Hematopoietic multipotent progenitor cell treated with erythropoietin and hydrocortisone succinate and interleukin-3 and kit ligand, for 8 days (in vitro differentiated cells): Measurements from ENCODE around the gene WNT5A.
"Not testable (repeated sequence)": the region's sequence is repeated elsewhere in the genome, so short reads cannot be mapped to it uniquely, and the experiment has no call there.

Experiments
- DNase-seq: peaks from one replicate; pipeline ENCODE4 v3.0.0-alpha.2; 2015

Gene WNT5A

DNA sequence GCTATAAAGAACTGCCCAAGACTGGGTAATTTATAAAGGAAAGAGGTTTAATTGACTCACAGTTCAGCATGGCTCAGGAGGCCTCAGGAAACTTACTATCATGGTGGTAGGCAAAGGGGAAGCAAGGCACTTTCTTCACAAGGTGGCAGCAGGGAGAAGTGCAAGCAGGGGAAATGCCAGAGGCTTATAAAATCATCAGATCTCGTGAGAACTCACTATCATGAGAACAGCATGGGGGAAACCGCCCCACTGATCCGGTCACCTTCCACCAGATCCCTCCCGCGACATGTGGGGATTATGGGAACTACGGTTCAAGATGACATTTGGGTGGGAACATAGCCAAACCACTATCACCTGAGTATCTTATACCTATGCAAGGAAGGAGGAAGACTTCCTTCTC is 18.0 kb upstream of the WNT5A start:
- not testable (repeated sequence) for DNase-seq

DNA sequence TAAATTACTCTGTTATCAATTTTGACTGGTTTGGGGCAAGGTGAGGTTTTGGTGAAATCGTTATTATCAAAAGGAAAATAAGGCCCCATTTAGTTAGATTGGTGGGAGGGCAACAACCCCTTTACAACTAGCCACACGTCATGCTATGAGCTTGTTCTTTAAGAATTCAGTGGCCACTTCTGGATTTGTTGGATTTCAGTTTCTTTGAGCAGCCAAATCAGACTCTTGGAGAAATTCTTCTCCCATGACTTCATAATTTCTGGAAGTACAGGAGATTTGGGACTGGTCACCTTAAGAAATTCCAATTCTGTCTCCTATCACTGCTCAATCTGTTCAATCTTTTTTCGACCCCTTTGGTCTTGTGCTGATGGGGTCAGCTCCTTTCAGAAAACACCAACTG is 14.8 kb upstream of the WNT5A start:
- DNase-seq = no peak

DNA sequence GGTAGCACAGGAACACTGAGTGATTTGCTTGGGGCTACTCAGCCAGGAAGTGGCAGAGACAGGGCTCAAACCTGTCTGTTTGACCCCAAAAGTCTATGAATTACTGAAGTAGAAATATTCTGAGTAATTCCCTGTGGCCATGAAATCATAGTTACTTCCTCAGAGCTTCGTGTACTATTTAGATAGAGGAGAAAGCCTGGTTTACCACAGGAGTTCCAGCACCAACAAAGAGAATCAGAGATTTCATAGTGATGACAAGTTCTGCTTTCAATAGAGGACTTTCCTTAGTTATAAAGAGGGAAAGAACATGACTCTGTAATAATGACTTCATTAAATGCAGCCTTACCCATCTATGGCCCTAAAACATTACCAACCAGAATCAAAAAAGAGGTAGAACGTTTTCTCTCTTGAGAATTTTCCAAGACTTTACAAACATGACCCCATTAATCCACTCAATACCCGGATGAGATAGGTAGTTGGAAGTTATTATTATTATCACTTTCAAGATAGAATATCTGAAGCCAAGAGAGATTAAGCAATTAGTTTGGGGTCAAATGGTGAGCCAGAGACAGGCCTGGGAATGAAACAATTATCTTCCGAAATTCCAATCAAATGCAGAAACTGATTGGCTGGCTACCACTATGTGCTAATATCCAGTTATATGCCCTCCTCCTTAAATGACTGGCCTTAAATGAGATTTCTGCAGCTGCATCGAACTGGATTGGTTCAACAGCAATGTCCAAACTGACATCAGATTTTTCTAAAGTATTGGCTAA is 13.6 kb upstream of the WNT5A start:
- DNase-seq = no peak

DNA sequence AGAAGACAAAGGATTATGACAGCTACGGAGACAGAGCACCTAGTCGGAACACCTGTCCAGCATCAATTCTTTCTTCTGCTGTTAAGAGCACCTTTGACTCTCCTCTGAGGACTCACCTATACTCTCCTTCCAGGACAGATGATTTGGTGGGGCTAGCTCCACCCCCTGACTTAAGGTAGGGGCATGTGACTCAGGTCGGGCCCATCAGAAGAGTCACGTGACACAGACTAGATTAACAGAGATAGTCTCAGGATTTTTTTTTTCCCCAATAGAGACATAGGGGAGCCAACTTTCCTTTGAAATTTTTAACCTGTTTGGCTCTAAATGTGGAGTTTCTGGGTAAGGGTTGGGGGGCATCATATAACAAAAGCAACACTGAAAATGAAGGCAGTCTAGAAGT is 11.4 kb upstream of the WNT5A start:
- no peak for DNase-seq

DNA sequence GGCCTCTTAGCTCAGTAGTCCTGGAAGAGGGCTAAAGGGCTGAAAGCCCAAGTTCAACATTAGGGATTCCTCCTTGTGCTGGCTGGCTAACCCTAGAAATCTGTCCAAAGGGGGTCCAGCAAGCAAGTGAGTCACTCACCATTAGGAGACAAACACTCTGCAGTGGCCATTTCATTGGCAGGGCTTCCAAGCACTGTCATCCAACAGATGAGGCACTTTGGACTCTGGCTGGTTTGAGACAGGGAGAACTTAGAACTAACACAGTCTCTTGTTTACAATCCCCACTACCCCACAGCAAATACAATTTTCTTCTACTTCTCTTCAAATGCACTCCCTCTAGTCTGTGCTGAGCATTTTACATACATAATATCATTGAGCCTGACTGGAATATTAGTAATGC is 10.1 kb upstream of the WNT5A start:
- DNase-seq = no peak

DNA sequence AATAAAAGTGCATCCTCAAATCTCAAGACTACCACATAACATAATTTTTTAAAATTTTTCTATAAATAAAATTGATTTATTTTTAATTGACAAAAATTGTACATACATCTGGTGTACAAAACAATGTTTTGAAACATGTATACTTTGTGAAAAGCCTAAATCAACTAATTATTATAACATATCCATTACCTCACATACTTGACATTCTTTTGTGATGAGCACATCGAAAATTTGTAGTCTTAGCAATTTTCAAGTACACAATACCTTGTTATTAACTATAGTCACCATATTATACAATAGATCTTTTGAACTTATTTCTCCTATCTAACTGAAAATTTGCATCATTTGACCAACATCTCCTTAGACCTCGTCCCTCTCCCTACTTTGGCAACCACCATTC is 7.9 kb upstream of the WNT5A start:
- DNase-seq = no peak

DNA sequence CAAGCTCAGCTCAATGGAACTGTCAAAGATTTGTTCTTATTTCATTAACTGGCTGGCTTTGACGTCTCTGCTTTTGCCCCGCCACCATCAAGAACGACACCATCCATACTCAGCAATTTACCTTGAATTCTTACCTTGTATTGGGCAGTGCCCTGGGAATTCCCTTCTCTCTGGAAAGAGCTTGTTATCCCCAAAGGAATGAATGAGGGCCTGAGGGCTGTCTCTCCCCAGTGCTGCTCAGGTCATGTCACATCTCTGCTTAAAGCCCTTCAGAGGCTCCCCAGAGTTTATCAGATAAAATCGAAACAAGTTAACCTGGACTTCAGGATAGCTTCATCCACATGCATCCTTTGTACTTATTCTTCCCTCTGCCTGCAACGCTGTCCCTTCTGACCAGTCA is 5.9 kb upstream of the WNT5A start:
- DNase-seq = no peak

DNA sequence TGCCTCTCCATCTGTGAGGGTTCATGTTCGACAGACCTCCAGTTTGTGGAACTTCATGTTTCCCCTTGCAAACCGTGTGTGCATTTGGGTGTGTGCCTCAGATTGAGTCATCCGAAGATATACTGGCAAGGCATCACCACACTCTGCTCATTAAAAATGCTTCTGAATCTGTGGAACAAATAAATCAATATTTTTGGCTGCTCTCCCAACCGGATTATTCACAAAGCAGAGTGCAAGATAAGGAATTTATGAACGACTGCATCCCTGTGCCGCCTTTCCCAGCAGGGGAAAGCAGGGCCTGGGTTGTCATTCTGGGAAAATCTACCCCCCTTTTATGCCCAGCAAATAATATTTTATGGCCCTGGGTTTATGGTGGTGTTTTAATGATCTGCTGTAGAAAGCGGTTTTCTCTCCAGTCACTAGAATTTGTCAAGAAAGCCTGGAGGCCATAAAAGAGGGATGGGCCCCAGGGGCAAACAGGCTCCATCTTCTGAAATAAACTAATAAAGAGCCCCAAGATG is 4.2 kb upstream of the WNT5A start:
- no peak for DNase-seq

DNA sequence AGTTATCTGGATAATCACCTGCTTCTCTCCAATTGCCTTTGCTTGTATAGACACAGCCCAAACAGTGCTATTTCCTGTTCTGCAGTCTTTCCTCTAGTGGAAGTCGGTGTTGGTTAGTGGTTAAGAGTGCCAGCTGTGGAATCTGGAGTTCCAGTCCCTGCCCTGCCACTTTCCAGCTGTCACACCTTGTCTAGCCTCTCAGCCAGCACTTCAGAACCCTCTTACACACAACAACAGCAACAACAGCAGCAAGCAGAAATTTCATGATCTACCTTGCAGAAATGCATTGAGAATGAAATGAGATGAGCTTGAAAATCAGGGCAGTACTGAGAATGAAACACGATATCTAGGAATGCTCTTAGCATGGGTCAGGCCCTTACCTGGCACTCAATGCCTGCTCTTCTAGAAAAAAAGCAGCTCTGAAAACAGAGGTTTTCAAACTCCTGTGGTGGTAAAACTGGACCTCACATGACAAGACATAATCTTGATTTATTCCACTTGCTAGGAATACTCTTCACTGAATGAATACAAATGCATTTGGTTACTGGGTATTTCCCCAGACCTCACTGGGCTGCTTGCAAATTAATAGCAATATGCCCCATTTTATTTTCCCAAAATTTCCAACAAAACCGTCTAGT is 3.3 kb upstream of the WNT5A start:
- no peak for DNase-seq

DNA sequence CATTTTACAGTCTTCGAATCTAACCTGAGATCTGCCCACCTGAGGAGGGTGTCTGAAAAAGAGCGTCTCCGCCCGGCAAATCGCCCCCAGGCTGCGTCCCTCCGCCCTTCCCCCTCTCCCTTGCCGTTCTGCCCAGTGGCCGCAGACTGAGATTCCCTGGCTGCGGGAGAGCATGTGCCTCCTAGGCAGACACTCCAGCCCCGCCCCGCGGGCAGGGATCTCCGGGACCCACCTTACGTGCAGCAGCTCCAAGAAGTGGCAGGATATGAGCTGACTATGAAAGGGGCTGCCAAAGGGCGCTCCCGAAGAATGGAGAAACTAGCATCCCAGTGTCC is 2.7 kb upstream of the WNT5A start:
- DNase-seq = no peak

DNA sequence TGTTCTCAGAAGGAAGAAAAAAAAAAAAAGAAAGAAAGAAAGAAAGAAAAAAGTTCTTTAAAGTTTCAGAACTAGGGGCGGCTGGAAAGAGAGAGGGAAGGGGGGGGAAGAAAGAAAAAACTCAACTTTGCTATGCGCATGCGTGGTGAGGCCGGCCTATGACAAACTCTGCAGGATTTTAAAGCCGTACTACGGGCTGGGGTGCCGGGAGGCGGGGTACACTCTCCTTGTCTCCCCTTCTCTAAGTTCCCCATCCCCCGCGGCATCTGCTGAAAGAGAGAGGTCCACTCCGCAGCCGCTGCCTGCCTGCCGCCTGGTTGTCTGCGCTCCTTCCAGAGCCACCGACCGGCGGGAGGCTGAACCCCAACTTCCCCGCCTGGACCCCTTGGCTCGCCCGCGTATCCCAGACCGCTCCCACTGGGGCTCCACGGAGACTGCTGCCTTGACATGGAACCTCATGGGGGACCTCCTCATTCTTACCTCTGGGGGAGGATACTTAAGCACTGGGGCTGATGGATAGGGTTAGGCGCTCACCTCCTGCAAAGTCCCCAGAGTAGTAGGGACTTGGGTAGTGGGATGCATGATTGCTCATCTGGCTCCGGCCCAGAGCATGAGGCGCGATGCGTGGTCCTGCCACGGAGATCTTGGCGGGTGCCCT is 1.4 kb upstream of the WNT5A start:
- DNase-seq = peak; percentile 2

DNA sequence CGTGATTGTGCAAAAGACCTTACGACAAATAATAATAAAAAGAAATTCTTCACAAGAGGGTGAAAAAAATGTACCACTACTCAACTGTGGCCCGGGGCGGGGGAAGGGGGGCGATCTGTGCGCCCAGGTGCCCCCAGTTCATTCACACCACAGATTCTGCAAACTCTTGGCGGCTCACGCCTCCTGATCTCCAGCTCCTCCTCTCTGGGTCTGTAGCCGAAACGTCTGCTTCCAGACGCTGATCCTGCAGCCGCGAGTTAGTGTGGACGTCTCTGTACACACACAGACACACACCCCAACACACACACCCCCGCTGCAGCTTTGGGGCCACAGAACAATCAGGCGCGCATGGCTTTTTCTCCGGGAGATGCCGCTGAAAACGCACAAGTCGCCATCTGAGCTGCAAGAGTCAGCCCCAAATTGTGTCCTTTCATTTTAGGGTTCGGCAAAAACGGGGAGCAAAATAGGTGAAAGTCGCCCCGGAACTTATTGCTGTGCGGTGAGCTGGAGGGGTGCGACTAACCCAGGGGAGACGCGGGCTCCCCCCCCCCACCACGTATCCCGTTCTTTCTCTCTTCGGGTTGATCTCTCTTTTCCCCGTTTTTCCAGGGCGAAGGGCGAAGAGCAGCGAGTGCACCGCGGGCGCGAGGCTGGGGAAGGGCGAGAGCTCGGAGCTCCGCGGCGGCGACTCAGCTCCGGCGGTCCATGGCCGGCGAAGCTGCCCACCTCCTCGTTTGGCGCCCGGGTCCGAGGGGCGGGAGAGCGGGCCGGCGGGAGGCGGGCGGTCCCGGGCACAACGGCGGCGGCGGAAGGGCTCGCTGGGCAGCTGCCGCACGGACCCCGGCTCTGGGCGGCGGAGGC is 505 bp upstream of the WNT5A start:
- no peak for DNase-seq

DNA sequence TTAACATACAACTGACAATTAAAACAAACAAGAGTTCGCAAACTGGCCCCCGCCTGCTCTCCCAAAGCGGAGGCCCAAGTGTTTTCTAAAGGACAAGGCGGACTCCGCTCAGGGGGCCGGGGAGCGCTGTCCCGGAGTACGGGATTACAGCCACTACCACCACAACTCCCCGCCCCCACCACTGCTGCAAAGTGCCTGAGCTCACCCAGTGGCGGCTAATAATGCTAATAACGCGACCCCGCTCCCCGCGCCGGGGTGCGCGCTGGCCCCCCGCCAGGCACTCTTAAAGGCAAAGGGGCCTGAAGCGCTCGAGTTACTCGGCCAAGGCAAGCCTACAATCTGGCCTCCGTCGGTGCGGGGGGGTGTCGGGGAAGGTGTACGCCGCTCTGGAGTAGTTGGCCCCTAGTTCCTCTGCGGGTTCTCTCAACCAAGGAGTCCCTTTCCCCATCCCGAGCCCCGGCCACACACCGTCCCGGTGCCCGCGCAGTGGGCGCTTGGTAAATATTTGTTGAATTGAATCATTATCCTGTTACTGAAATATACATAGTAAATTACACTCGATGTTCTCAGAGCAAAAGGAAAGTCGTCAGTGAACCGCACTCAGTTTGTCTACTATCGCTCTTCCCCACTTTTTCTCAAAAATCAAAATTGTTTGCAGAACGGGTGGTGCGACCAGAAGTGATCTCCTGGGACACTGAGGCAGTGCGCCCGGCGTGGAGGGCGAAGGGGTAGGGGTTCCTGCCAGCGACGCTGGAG is 827 bp downstream of the WNT5A start:
- no peak for DNase-seq

DNA sequence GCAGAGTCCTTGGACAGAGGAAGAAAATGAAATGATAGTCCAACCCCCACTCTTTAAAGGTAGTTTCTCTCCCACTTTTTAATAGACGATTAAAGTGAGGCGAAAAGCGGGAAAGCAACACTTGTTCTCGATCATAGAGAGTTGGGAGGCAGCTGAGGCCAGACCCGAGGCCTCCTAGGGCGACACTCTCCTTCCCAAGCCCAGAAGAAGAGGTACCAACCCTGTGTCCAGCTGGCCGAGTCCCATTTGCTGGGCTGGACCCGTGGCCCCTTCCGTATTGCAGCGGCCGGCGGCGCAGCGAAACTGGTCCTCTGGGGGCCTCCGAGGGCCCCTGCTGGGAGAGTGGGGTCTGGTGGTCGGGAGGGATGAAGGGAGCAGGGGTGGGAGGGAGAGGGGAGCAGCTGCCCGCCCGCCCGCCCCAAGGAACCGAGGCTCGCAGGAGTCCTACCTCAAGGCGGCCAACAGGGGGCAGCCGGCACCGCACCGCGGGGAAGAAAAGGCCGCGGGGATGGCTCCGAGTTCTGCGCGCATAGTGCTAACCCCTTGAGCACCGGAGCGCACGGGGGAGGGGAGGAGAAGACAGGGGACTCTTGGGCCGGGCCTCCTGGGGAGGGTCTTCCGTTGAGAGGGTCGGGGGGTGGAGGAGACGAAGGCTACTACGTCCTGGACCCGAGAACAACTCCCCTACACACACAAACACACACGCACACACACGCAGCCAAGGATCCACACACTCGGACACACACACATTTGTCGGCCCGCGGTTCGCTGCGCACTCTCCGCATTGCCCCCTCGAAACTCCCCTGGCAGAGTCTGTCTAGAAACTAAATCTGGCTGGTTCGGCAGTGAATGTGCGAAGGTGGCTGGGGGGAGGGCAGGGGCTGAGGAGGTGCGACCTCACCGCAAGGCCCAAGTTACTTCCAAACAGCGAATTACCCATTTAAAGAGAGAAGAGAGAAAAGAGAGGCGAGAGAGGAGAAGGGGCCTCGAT is 2.0 kb downstream of the WNT5A start:
- peak; percentile 44 for DNase-seq

DNA sequence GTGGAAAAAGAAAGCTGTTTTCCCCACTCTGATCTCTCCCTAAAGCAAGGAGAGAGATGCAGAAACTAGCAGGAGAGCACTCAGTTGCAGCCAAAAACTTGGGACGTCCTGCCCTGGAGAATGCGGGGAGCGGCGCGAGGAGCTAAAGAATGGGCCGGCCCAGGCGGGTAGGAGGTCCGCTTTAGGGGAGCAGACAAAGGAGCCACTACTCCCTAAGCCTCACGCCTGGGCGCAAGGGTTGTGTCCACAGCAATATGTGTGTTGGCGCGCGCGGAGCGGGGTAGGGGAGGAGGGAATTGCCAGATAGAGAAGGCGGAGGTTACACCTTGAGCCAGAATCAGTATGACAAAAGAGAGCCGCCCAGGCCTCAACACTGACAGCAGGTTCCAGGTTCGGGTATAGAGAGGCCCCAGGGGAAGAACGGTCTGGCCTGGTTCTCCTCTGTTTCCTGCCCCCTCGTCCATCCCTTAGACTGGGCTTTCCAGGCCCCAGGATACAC is 2.9 kb downstream of the WNT5A start:
- no peak for DNase-seq

DNA sequence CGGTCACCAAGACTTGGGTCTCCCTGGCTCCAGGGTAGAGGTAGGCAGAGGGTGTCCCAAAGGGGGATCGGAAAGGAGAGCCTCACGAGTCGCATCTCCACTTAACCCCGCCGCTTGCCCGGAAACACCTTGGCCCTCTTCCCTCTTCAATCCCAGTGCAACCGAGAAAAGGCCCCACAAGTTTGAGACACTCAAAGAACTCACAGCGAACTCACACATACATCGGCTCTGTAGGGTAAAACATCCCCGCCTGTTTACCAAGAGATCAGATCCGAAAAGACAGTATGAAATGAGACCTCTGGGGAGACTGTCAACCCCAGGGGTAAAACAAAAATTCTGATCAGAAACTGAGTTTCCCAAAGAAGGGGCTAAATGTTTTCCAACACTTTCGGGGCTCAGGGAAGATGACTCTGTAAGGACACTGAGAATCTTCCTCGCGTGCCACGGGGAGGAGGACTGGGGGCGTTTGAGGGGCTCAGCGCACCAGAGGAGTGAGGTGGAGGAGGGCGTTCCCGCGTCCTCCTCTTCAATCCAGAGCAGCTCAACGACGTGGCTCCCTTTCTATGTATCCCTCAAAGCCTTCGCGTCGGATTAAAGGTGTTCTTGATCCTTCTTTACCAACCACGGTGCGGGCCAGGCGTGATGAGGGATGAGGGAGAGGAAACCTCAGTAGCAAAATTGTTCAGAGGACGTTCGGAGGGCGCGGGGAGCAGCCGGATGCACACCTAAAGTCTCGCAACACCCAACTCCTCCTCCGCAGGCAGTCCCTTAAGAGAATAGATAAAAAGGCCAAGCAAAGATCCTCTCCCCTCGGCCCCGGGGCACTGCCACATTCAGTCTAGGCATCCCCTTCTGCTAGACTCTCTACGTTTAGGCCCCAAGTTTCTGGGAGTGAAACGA is 3.7 kb downstream of the WNT5A start:
- DNase-seq = no peak

DNA sequence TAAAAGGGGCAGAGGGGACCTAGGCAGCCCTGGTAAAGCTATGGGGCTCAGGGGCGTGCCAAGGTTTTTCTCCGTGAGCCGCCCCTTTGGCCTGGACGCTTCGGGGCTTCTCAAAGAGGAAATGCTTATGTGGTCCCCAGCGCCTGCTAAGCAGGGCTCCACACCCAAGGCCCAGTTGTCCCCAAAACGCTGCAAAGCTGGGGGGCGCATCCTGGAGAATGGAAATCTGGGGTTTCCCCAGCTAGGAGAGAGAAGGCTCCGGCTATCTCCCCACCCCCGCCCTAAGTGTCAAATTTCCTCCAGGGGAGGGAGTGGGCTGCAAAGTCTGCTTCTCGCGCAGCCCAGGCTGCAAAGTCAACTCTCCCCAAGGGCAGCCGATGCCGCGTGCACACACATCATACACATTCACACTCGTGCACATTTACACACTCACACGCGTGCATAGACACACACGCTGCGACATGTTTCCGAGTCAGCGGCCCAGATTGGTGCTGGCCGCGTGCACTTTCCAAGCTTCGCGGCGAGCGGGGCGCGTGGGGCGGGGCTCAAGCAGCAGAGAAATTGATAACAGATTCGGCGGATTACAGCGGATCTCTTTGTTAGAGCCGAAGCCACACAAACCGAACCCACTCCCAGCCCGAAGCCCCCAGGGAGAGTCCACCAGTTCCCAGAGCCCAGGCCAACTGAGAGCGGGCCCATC is 4.5 kb downstream of the WNT5A start:
- DNase-seq = no peak

DNA sequence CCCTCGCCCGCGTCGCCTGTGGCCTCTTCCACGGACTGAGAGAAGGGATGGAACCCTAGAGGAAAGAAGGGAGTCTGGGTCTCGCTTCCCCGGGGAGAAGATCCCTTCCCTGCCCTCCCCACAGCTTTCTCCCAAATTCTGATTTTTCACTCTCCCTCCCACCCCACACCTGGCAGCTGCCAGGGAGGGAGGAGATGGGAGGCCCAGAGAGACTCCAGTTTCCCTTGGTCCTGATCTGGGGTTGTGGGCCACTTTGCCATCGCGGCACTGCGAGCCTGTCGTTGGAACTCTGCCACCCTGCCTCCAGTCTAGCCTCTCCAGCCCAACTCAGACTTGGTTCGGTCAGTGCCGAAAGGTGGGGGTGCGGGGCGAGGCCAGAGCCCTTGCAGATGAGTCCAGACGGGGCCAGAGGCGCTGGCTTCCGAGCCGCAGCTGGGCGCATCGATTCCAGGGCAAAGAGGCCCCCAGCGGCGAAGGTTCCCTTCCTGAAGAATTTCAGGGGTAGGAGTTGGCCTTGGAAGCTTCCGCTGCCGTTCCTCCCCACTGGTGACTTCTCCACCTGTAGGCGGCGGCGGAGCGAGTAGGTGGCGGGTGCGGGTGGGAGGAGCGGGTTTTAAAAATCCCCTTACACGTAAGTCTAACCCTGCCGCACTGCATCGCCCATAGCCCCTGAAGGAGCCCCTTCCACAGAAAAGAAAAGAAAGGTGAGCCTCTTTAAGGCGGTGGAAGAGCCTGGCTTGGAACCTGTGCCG is 5.2 kb downstream of the WNT5A start:
- DNase-seq = no peak
